ENCODE measurements around the gene TNS3.

Gene TNS3

GRCh38 chr7:47337531-47337930, 244.4 kb downstream of the TNS3 start:
- TF ChIP-seq CTCF (conservative IDR thresholded peaks at IDR 0.05; ENCODE audit: low read depth, low read length): no peak
- DNase-seq (ENCODE audit: low read depth): no peak
- H3K4me3 ChIP-seq (ENCODE audit: low read depth, low read length): no peak overlapping the region

GRCh38 chr7:47336472-47337425, 245.2 kb downstream of the TNS3 start:
- no peak overlapping the region for H3K4me3 ChIP-seq (ENCODE audit: low read depth, low read length)
- TF ChIP-seq CTCF (conservative IDR thresholded peaks at IDR 0.05; ENCODE audit: low read depth, low read length): no peak
- DNase-seq (ENCODE audit: low read depth): no peak

GRCh38 chr7:47335557-47336471, 246.1 kb downstream of the TNS3 start:
- H3K4me3 ChIP-seq (ENCODE audit: low read depth, low read length): no peak overlapping the region
- TF ChIP-seq CTCF (conservative IDR thresholded peaks at IDR 0.05; ENCODE audit: low read depth, low read length): no peak
- peak; percentile 42 for DNase-seq (ENCODE audit: low read depth)

- no peak for DNase-seq (ENCODE audit: low read depth)
- no peak overlapping the region for H3K4me3 ChIP-seq (ENCODE audit: low read depth, low read length)
- no peak for TF ChIP-seq CTCF (conservative IDR thresholded peaks at IDR 0.05; ENCODE audit: low read depth, low read length)
These were observed 246.8 kb downstream of the TNS3 start for GRCh38 chr7:47335071-47335470.

- no peak overlapping the region for H3K4me3 ChIP-seq (ENCODE audit: low read depth, low read length)
- no peak for TF ChIP-seq CTCF (conservative IDR thresholded peaks at IDR 0.05; ENCODE audit: low read depth, low read length)
- DNase-seq (ENCODE audit: low read depth): no peak
These were observed 248.0 kb downstream of the TNS3 start for GRCh38 chr7:47333959-47334358.

GRCh38 chr7:47333554-47333887, 248.4 kb downstream of the TNS3 start:
- H3K4me3 ChIP-seq (ENCODE audit: low read depth, low read length): no peak overlapping the region
- no peak for DNase-seq (ENCODE audit: low read depth)
- TF ChIP-seq CTCF (conservative IDR thresholded peaks at IDR 0.05; ENCODE audit: low read depth, low read length): no peak

Measured in choroid plexus epithelial cell (primary cell).